Fibroblast of villous mesenchyme (primary cell): ENCODE data around the gene MSLN. TPM values are rescaled to one million over a fixed set of nuclear protein-coding genes. Genes with fewer than 3 reads are reported as not detected.

Source experiments
- DNase-seq: peaks from one replicate; pipeline ENCODE4 v3.0.0-alpha.2; 2010; ENCODE audit warnings: low read depth
- H3K4me3 ChIP-seq: 2 replicates; pipeline ENCODE4 v1.5.1; 2011; ENCODE audit warnings: low read depth, mild to moderate bottlenecking, low read length
- CTCF ChIP-seq: IDR thresholded peaks from 2 replicates; pipeline ENCODE4 v1.5.1; 2012; ENCODE audit warnings: low read depth, mild to moderate bottlenecking, low read length; ENCODE audit not compliant: insufficient read depth
- total RNA-seq: library from RNA; depleted of rRNA; stranded (reverse); fragments of >200 nt; gene quantifications from 2 replicates; pipeline ENCODE4 v1.2.3, GENCODE V29; 2012

Gene MSLN
- total RNA-seq, 1 donor, result 0.86 TPM

- no peak for TF ChIP-seq CTCF
- H3K4me3 ChIP-seq, result no peak overlapping the region
- DNase-seq, result no peak
These were observed 19.0 kb downstream of the MSLN start for GRCh38 chr16:779561-779960.

GRCh38 chr16:780296-780695, 19.8 kb downstream of the MSLN start:
- DNase-seq, result no peak
- H3K4me3 ChIP-seq, result no peak overlapping the region
- TF ChIP-seq CTCF, result no peak

GRCh38 chr16:781346-782010, 20.9 kb downstream of the MSLN start:
- no peak overlapping the region for H3K4me3 ChIP-seq
- DNase-seq, result no peak
- no peak for TF ChIP-seq CTCF

- DNase-seq, result no peak
- H3K4me3 ChIP-seq, result no peak overlapping the region
- no peak for TF ChIP-seq CTCF
These were observed 21.7 kb downstream of the MSLN start for GRCh38 chr16:782258-782657.

- DNase-seq, result no peak
- TF ChIP-seq CTCF, result no peak
These were observed 22.4 kb downstream of the MSLN start for GRCh38 chr16:782766-783403.

GRCh38 chr16:783404-784161, 23.0 kb downstream of the MSLN start:
- TF ChIP-seq CTCF, result no peak
- no peak for DNase-seq
- H3K4me3 ChIP-seq, result no peak overlapping the region

More at GRCh38 chr16:782766-783403, 22.4 kb downstream of the MSLN start:
- H3K4me3 ChIP-seq, result no peak overlapping the region
